ENCODE data around the gene TIPARP. TPM values are rescaled to one million over a fixed set of nuclear protein-coding genes. Genes with fewer than 3 reads are reported as not detected.

TIPARP gene
- total RNA-seq, 3 donors from 2014 or later (not counting 1 experiment from before 2014, with no cell fraction given): 129 to 249 (median 147) TPM

GRCh38 chr3:156718622-156719306, 44.4 kb downstream of the TIPARP start:
- 90% methylated on average over 3 of the region's 3 CpGs for WGBS (ENCODE audit: insufficient coverage)
- DNase-seq (no peak), ATAC-seq (no peak)
- Mint-ChIP-seq H3K4me3 (no peak overlapping the region), H3K9me3 (no peaks in the 10 kb centered on the region), H3K27me3 (ENCODE audit: low read depth in 2 of 2) (no peaks in the 10 kb centered on the region), H3K36me3 (no peaks in the 10 kb centered on the region), H3K27ac (peak overlapping the region in 1 of 2 donors; percentile 23), H3K4me1 (peaks cover 0 to 5% of the 10 kb centered on the region in 2 donors)
- Histone ChIP-seq H3K9me3 (ENCODE audit: control insufficient read depth, insufficient read depth, low read length) (no peaks in the 10 kb centered on the region), H3K27ac (ENCODE audit: low read length) (no peak overlapping the region), H3K4me1 (ENCODE audit: control insufficient read depth, insufficient read depth, low read length) (no peaks in the 10 kb centered on the region), H3K36me3 (ENCODE audit: control insufficient read depth, insufficient read depth, low read length) (no peaks in the 10 kb centered on the region), H3K4me3 (ENCODE audit: low read length) (no peak overlapping the region), H3K27me3 (ENCODE audit: control insufficient read depth, insufficient read depth, low read length) (no peaks in the 10 kb centered on the region)
- intact Hi-C loops (cut with micrococcal nuclease): no loop called here
- TF ChIP-seq CTCF (IDR thresholded peaks at IDR 0.05): no peak

GRCh38 chr3:156720826-156721225, 46.4 kb downstream of the TIPARP start:
- no peak for DNase-seq
- ATAC-seq: no peak
- H3K27ac ChIP-seq (ENCODE audit: low read length): no peak overlapping the region
- H3K4me3 ChIP-seq (ENCODE audit: low read length): no peak overlapping the region
- Mint-ChIP-seq H3K36me3 (no peaks in the 10 kb centered on the region), H3K4me1 (peaks cover 0 to 5% of the 10 kb centered on the region in 2 donors), H3K4me3 (no peak overlapping the region), H3K27ac (no peak overlapping the region), H3K27me3 (ENCODE audit: low read depth in 2 of 2) (no peaks in the 10 kb centered on the region), H3K9me3 (no peaks in the 10 kb centered on the region)
- no peaks in the 10 kb centered on the region for H3K4me1 ChIP-seq (ENCODE audit: control insufficient read depth, insufficient read depth, low read length)
- intact Hi-C loops (cut with micrococcal nuclease): no loop called here
- H3K36me3 ChIP-seq (ENCODE audit: control insufficient read depth, insufficient read depth, low read length): no peaks in the 10 kb centered on the region
- no peaks in the 10 kb centered on the region for H3K9me3 ChIP-seq (ENCODE audit: control insufficient read depth, insufficient read depth, low read length)
- 67% methylated on average over 1 of the region's 2 CpGs for WGBS (ENCODE audit: insufficient coverage)
- TF ChIP-seq CTCF (IDR thresholded peaks at IDR 0.05): no peak
- H3K27me3 ChIP-seq (ENCODE audit: control insufficient read depth, insufficient read depth, low read length): no peaks in the 10 kb centered on the region

GRCh38 chr3:156721687-156722618, 47.6 kb downstream of the TIPARP start:
- Histone ChIP-seq H3K36me3 (ENCODE audit: control insufficient read depth, insufficient read depth, low read length) (no peaks in the 10 kb centered on the region), H3K9me3 (ENCODE audit: control insufficient read depth, insufficient read depth, low read length) (no peaks in the 10 kb centered on the region), H3K27ac (ENCODE audit: low read length) (no peak overlapping the region), H3K4me1 (ENCODE audit: control insufficient read depth, insufficient read depth, low read length) (no peaks in the 10 kb centered on the region), H3K4me3 (ENCODE audit: low read length) (no peak overlapping the region), H3K27me3 (ENCODE audit: control insufficient read depth, insufficient read depth, low read length) (no peaks in the 10 kb centered on the region)
- Mint-ChIP-seq H3K27ac (no peak overlapping the region), H3K9me3 (no peaks in the 10 kb centered on the region), H3K4me3 (no peak overlapping the region), H3K4me1 (peaks cover 0 to 5% of the 10 kb centered on the region in 2 donors), H3K36me3 (no peaks in the 10 kb centered on the region), H3K27me3 (ENCODE audit: low read depth in 2 of 2) (no peaks in the 10 kb centered on the region)
- no peak for ATAC-seq
- TF ChIP-seq CTCF (IDR thresholded peaks at IDR 0.05): no peak
- intact Hi-C loops (cut with micrococcal nuclease): no loop called here
- DNase-seq: no peak
- 100% methylated on average over 2 of the region's 2 CpGs for whole genome bisulfite sequencing (ENCODE audit: insufficient coverage)
